NCI-H345 treated with DMSO at 0.1 percent for 48 hours (cell line): ENCODE measurements around the gene ELFN1.

ENCODE experiments used
- DNase-seq: peaks from one replicate; lab custom pipeline; 2025; ENCODE audit not compliant: unreplicated experiment; lab: John Stamatoyannopoulos, UW

The ELFN1 gene

DNA sequence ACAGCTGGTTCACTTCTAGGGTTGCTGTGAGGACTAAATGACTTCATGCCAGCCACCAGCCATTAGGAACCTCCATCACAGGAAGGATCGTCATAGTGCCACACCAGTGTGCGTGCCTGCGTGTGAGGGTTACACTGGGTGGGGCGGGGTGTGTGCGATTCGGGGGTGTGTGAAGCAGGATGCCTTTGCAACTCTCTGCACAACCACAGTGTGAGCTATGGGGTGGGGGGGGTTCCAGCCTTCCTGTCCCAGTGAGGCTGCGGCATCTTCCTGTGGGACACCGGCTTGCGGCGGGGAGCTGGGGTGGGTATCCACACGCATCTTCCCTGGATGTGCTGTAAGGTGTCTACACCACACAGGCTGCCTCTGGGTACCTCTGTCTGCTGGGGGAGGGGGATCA, 6.9 kb upstream of the ELFN1 start:
- no peak for DNase-seq

DNA sequence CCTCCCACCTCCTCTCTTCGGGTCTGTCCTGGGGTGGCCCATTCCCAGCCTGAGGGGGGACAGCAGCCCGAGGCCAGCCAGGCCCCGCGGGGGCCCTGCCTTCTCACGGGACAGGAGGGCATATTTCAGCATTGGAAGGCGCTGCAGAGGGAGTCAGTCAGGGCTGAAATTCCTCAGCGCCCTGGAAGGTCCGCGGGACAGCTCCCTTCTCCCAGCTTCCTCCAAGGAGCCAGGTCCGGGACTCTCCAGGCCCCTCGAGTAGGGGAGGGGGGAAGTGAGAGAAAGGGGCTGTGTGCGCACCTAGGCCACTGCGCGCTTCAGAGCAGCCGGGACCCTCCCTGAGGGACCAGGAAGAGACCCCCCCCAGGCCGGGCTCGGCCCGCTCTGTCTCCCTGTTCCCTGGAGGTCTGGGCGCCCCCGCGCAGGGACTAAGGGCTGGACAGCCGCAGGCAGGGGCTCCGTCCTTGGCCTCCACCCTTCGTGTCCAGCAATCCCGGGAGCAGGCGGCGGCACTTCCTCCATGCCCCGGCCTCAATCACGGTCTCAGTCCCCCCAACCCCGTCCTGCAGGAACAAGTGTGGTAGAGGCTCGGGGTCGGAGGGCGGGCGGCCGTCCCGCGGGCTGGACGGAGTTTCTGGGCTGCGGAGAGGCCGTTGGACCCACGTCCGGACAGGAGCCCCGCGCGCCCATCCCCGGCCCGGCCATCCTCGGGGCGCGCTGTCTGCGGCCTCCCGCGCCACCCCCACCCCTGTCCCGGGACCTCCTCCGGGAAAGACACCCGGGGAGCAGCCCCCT, 6.0 kb upstream of the ELFN1 start:
- DNase-seq, result no peak

DNA sequence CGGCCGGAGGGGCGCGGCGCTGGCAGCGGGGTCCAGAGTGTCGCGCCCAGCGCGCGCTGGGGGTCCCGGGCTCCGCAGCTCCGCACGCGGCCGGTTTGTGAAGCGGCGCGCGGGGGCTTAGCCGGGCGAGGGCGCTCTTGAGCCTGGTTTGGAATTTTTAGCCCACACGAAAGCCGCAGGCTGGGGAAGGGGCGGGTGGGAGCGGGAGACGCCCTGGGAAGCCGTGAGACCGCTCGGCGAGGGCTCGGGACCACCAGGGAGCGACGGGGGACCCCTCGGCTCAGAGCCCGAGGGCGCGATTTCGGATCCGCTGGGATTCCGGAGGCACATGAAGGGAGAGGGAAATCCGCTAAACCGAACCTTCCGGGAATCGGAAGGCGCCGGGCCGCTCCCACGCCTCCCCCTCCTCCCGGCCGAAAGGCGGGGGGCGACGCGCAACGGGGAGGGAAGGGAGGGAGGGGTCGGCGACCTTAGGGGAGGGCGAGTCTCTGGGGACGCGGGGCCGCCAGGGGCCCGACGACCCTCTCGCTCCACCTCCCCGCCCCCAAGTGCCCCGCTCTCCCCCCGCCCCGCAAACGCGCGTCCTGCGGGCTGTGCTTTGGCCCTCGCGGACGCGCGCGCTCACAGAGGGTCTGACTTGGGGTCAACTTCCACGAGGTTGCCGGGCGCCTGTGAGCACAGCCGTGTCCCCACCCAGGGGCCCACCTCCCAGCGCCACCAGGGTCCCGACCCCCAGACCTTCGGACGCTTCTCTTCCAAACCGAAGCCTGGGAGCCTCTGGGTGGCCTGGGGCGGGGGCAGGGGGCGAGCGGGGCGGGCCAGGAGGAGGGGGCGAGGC, 5.1 kb upstream of the ELFN1 start:
- DNase-seq, result peak; percentile 30

DNA sequence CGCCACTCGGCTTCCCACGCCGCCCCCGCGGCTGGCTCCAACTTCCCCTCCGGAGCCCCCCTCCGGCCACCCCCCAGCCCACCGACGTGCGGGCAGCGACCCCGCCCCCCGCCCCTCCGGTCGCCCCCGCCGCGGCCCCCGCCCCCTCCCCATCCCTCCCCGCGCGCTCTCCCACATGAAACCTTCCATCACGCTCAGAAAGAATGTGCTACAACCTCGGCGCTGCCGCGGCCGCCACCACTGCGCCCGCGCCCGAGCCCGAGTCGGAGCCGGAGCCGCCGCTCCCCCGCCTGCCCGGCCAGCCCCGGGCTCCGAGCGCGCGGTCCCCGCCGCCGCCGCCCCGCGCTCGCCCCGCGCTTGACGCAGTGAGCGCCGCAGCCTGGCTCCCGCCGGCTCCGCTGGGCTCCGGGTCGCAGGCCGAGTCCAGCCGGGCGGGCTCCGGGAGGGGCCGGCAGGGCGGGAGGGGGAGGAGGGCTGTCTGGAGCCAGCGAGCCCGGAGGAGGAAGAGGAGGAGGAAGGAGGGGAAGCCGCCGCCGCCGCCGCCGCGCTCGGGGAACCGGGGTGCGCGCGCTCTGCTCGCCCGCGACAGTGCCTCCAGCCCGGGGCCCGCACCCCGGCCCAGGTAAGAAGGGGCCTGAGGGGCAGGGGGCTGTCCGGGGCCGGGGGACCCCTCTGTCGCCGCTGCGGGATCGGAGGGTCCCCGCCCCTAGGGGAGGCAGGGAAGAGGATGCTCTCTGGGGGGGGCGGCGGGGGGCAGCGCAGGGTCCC, 4.3 kb upstream of the ELFN1 start:
- DNase-seq, result no peak

DNA sequence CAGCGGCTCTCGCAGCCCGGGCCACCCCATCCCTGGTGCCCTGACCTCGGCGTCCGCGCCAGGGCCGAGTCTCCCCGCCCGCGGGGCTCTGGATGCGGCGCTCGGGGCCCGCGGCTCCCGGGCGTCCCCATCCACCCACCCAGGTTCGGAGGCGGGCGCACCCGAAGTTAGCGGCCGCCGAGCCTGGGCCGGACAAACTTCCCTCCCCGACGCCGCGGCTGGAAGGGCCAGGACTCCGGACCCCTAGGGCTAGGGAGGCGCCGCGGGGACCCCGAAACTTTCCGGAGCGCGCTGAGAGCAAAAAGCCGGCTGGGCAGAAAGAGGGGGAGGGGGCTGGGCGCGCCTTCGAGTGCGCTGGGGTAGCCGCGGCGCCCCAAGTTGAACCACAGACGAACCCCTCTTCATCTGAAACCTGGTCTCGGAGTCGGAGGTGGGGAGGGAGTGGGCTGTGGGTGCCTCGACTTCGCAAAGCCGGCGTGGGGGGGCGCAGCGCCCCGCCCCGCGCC, 3.7 kb upstream of the ELFN1 start:
- no peak for DNase-seq

DNA sequence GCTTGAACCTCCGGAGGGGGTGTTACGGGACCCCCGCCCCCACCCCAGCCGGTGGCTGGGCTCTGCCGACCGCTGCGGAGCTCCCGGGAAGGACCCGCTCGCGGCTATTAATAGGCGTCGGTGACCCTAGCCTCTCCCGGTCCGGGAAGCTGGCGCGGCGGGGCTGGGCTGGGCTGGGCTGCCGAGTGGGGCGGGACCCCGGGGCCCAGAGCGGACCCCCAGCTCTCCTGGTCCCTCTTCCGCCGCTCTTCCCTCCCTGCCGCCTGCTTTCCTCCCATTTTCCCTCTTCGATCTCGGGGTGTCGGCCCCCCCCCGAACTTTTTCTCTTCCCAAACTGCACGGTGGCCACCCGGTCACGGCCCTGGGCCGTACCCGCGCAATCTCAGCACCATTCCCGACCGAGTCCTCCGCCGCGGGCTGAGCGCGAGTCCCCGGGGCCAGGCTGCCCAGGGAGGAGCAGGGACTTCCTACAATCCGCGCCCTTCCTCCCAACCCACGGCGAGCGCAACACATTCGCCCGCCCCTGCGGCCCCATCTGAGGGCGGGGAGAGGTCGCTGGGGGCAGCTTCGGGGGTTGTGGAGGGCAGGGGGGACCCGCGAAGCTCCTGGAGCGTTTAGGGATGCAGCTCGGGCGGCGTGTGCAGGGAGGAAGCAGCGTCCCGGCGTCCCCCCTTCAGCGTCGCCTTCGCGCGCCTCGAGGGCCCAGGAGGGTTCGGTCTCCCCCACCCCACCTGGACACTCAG, 3.1 kb upstream of the ELFN1 start:
- peak; percentile 10 for DNase-seq

DNA sequence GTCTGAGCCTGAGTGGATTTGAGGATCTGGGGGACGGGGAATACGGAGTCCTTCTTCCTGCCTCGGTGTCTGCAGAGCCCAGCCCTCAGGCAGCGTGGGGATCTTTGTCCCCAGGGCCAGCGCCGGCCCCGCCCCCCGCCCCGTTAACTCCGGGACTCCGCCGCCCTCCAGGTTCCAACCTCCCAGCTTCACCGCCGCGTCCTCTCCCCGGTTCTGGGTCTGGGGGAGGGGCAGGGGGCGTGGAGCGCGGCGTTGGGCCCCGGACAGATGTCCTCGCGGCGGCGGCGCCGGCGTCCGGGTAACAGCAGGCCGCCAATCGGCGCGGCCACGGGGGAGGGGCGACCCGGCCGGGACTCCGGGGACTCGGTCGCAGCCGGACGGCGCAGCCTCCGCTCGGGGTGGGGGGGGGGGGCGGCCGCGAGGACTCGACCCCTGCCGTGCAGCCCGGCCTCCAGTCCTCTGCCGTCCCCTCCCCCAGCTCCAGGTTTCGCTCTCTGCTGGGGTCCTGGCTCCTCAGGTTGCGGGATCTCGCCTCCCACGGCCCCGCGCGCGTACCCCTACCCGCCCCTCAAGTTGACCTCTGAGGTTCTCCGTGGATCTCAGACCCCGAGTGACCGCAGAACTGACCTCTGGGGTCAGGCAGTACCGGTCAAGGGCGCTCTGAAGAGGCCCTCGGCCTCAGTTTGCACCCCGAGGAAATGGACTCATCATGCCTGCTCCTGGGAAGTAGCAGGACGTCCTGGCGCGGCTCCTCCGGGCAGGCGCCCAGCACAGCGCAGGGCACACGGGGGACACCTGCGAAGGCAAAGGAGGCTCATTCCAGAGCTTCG, 2.3 kb upstream of the ELFN1 start:
- DNase-seq, result peak; percentile 10

DNA sequence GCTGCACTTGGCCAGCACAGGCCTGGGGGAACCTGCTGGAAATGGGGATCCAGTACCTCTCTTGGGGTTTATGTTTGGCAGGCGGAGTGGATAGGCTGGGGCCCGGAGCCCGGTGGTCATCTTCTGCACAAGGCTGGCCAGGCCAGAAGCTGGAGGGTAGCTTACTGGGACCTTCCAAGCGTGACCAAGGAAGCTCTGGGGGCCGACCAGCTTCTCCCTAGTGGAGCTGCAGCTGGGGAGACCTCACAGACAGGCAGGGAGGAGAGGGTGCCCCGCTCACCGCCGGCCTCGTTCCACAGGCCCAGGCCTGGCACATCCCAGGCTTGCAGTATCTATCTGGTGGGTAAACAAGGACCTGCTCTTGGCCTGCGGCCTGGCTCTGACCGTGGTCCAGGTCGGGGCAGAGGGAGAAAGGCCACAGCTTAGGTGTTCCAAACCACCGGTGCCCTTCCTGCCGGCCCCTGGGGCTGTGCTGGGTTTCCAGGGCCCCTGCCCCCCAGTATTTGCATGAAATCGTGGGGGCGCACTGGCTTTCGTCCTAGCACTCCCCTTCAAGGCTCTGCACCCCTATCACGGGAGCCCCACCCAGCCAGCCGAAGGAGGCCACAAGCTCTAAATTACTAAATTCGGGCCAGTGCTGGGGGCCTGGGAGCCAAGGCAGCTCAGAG, 1.5 kb upstream of the ELFN1 start:
- DNase-seq, result no peak

DNA sequence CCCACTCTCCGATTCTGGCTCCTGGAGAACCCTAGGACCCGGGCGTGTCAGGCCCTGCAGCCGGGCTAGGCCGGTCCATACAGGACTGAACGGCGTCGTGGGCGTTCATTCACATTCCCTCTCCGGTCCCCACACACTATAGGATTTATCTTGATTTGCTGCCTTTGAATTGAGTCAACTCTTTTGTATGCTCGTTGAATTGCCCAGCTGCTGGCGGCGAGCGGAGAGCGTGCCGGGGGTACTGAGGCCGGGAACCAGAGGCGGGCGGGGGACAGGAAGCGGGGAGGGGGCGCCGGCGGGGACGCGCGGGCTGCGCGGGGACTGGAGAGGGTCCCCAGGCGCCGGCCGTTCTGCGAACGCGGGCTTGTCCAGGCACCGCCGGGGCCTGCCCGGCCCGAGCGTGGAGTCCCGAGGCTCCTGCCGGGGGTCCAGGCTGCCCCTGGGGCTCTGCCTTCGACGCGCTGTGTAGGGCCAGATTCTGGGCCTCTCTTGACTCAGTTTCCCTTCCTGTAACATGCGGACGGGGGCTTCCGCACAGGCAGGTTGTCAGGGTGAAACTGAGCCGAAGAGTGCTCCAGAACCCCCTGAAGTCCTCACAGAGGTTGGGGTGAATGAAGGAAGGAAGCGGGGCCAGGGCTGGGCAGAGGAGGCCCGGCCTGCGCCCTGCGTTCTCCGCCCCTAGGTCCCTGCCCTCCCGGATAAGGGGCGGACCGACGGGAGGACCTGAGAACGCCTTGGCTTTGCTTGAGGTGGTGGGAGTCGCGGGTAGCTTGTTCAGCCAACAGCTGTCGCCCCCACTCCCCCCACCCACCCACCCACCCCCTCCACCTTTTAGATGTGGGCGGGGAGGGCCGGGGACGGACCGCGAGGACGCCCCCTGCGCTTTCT, 769 bp upstream of the ELFN1 start:
- peak; percentile 45 for DNase-seq

DNA sequence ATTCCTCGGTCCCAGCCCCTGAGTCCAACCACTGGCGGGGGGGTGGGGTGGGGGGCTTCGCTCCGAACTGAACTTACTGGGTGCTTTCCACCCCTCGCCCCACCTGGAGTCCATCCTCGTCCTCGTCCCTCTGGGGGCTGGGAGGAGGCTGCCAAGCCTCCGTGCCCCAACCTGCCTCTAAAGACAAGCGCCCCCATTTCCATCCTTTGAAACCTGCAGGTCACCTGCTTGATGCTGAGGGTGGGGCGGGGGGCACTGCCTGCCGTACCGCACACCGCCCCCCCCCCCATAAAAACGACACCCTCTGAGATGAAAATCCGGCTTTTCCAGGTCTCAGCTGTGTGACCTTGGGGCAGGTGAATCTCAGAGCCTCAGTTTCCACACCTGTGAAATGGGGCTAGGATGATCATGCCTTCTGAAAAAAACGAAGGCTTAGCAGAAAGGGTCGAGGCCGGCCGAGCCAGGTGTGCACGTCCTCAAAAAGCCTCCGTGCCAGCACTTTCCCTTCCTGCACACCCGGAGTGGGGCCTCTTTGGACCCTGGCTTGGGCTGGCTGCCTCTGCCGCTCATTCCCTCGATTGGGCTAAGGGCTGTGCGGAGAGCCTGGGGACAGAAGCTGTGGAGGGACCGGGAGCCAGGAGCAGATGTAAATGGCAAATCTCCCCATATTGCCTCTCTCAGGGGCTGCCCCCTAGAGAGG, 967 bp downstream of the ELFN1 start:
- no peak for DNase-seq

DNA sequence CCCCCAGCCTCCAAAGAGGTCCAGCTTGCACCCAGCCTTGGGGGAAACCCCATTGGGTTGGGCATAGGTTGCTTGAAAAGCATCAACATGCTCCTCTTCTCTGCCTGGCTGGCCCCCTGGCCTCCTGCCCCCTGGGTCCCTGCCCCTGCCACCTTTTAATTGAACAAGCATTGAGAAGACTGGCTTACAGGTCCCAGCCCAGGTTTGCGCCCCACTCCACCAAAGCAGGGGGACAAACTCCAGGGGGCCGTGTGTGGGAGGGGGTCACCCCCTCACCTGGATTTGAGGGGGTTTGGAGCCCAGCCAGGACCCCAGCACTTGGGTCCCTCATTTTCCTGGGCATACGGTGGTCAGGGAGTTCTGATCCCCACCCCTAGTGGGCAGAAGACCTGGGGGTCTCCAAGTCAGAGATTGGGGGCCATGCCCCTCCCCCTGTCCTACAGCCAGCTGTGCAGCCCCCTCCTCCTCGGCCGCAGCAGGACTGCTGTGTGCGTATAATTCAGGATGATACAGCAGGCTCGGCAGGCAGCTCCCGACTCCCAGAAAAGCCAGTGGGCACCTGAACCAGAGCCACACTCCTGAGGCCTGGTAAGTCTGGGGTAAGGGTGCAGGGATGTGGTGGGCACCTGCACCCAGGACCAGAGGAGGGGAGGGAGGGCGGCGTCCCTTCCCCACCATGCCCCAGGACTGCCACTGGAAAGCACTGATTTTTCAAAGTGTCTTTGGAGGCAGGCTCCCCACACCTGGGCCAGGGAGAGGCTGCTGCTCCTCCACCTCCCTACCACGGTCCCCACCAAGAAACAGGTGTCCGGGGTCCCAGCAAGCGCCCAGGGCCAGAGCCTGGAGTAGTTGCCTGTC, 1.7 kb downstream of the ELFN1 start:
- DNase-seq, result no peak

DNA sequence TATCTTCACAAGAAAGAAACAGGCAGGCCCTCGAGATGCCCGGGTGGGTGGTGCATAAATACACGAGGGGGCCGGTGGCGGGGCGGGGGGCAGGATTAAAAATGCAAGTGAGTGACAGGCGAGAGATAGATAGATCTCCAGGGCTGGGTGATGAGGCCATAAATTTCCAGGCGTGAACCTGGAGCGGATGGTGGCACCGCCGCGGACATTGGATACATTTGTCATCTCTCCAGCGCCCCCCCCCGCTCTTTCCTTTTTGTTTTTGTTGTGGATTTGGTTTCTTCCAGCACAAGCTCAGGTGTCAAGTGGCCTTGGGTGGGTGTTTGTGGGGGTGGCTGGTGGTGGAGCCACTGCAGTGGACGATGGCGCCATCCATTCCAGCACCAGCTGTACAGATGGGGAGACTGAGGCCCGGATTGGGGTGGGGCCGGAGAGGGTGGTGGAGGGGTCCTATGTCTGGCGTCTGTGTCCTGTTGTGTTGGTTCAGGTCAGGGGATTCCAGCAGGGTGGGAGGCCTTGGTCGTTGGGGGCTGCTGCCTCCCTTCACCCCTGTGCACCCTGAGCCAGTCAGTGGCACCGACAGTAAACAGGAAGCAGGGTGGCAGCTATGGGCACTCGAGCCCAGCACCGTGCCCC, 2.9 kb downstream of the ELFN1 start:
- no peak for DNase-seq

DNA sequence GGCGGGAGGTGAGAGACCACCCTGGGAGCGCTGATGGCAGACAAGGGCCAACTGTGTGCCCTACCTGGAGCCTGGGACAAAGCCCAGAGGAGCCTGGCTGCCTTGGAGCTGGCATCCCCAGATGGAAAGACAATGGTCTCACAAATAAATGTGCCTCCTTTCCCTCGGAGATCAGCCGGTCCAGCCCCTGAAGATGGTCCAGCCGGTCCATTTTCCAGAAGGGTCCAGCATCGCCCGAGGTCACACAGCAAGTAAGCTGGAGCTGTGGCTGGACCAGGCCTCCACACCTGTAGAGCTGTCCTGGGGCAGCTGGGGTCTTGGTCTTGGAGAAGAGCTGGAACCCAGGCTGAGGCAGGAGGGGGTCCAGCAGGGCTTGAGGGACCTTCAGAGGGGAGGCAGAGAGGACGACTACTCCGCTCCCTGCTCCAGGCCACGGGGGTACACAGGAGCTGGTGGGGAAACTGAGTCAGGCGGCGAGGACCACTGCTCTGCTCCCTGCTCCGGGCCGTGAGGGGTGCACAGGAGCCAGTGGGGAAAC, 3.6 kb downstream of the ELFN1 start:
- no peak for DNase-seq

DNA sequence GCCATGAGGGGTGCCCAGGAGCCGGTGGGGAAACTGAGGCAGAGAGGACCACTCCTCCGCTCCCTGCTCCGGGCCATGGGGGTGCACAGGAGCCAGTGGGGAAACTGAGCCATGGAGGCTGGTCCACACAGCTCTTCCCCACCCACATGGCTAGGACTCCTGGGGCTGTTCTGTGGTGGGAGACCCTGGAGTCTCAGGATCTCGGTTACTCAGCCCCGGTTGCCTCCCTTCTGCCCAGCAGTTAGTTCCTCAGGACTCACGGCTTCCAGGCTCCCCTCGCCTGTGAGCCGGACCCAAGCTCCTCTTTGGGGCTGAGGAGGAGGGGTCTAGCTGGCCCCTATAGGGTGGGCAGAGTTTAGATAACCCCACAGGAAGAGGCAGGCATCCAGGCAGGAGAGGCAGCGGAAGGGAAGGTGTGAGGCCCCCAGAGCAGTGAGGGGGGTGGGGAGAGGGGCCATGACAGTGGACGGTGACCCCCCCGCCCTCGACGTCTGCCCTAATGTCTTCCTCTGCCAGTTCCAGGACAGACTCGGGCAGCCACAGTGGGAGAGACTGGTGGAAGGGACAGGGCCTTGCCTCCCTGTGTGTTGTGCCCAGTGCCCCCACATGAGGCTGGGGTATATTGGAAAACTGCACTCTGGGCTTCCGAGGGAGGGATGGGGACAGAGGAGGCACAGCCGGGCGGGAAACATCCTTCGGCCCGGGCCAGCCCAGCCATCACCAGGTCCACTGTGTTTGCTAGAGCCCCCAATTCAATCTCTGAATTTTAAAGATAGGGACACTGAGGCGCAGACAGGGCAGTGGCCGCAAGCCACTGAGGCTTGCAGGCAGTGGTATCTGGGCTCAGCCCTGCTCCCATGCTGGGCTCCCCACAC, 4.3 kb downstream of the ELFN1 start:
- no peak for DNase-seq

DNA sequence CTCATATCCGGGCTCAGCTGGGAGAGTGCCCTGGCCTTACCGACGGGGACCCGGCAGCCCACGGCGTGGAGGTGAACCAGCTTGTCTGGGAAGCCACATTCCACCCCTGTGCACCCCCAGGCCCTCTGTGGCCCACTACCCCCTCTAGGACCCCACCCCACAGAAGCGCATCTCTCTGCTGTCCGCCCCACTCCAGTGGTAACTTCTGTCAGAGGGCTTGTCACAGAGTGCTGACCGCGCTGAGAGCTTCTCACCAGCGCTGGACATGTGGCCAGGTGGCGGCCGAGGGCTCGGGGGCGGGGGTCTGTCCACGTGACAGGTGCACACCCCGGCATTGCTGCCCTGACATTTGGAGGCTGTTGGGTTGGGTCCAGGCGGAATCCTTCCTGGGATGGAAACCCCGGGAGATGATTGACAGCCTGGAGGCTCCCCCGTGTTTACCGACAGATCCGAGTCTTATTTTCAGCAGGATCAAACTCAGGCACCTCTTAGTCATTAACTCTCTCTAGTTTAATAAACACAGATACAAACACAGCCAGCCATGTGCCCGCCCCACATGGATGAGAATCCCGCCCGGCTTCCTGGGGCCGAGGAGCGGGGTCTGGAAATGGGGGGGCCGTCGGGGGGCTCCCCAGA, 5.1 kb downstream of the ELFN1 start:
- DNase-seq, result no peak
